Nephron (organoid): Measurements from ENCODE around the gene NOL12.
A peak's percentile ranks its signal among the peaks of the same experiment; 100 is the strongest.

Experiments used
- H3K27ac Mint-ChIP-seq, 3 experiments: 2 replicates each; pipeline ENCODE4 v1.8.0; 2020; ENCODE audit warnings: mixed read lengths in 3 of 3, mild to moderate bottlenecking in 2 of 3, moderate library complexity in 1 of 3
- H3K27me3 Mint-ChIP-seq: 2 replicates; pipeline ENCODE4 v1.8.0; 2021; ENCODE audit warnings: low read depth, mild to moderate bottlenecking, moderate library complexity, mixed read lengths
- H3K36me3 Mint-ChIP-seq: 2 replicates; pipeline ENCODE4 v1.8.0; 2020; ENCODE audit warnings: low read depth, mixed read lengths
- H3K4me1 Mint-ChIP-seq: 2 replicates; pipeline ENCODE4 v1.8.0; 2020; ENCODE audit warnings: mixed read lengths
- H3K4me3 Mint-ChIP-seq, 3 experiments: 2 replicates each; pipeline ENCODE4 v1.8.0; 2020; ENCODE audit warnings: mild to moderate bottlenecking in 3 of 3, mixed read lengths in 3 of 3, moderate library complexity in 2 of 3
- H3K9me3 Mint-ChIP-seq: 2 replicates; pipeline ENCODE4 v1.8.0; 2020; ENCODE audit warnings: mixed read lengths
- CTCF ChIP-seq, 3 experiments: fragments of 200-600 bp; sonication (generic); IDR thresholded peaks; one replicate each; pipeline ENCODE4 v1.5.0; 2021; ENCODE audit warnings: antibody characterized with exemption in 3 of 3; ENCODE audit not compliant: unreplicated experiment in 3 of 3

The NOL12 gene

GRCh38 chr22:37677493-37677974 lies 8.6 kb upstream of the NOL12 start:
- H3K27me3 Mint-ChIP-seq, result no peaks in the 10 kb centered on the region
- H3K36me3 Mint-ChIP-seq, result peaks cover 6% of the 10 kb centered on the region
- H3K27ac Mint-ChIP-seq, result peak overlapping the region; percentile 63 to 93 (median 83)
- H3K9me3 Mint-ChIP-seq, result no peaks in the 10 kb centered on the region
- TF ChIP-seq CTCF (IDR thresholded peaks at IDR 0.05; ENCODE audit: unreplicated experiment in 3 of 3), result no peak
- H3K4me1 Mint-ChIP-seq, result peaks cover 37% of the 10 kb centered on the region
- peak overlapping the region; percentile 76 to 91 (median 91) for H3K4me3 Mint-ChIP-seq

- Mint-ChIP-seq H3K4me1 (peaks cover 37% of the 10 kb centered on the region), H3K4me3 (peak overlapping the region in 2 of 3 experiments; percentile 72 to 78), H3K36me3 (peaks cover 6% of the 10 kb centered on the region), H3K27ac (peak overlapping the region in 1 of 3 experiments; percentile 63), H3K9me3 (no peaks in the 10 kb centered on the region), H3K27me3 (no peaks in the 10 kb centered on the region)
- TF ChIP-seq CTCF (IDR thresholded peaks at IDR 0.05; ENCODE audit: unreplicated experiment in 3 of 3), result no peak
Measured at GRCh38 chr22:37678372-37678771, 7.8 kb upstream of the NOL12 start.

- TF ChIP-seq CTCF (IDR thresholded peaks at IDR 0.05; ENCODE audit: unreplicated experiment in 3 of 3), result no peak
- H3K27ac Mint-ChIP-seq, result peak overlapping the region; percentile 6 to 78 (median 39)
- H3K4me1 Mint-ChIP-seq, result peaks cover 37% of the 10 kb centered on the region
- H3K4me3 Mint-ChIP-seq, result peak overlapping the region; percentile 29 to 70 (median 46)
- no peaks in the 10 kb centered on the region for H3K27me3 Mint-ChIP-seq
- H3K9me3 Mint-ChIP-seq, result no peaks in the 10 kb centered on the region
- peaks cover 6% of the 10 kb centered on the region for H3K36me3 Mint-ChIP-seq
Measured at GRCh38 chr22:37679670-37680069, 6.5 kb upstream of the NOL12 start.

GRCh38 chr22:37680191-37680851 lies 5.8 kb upstream of the NOL12 start:
- TF ChIP-seq CTCF (IDR thresholded peaks at IDR 0.05; ENCODE audit: unreplicated experiment in 3 of 3), result no peak
- Mint-ChIP-seq H3K27ac (peak overlapping the region; percentile 6 to 78 (median 54)), H3K4me3 (peak overlapping the region in 1 of 3 experiments; percentile 70)

GRCh38 chr22:37681001-37681424 lies 5.1 kb upstream of the NOL12 start:
- H3K36me3 Mint-ChIP-seq, result peaks cover 6% of the 10 kb centered on the region
- peaks cover 32% of the 10 kb centered on the region for H3K4me1 Mint-ChIP-seq
- H3K27me3 Mint-ChIP-seq, result no peaks in the 10 kb centered on the region
- peak overlapping the region in 2 of 3 experiments; percentile 54 to 78 for H3K27ac Mint-ChIP-seq
- peak overlapping the region in 2 of 3 experiments; percentile 34 to 40 for H3K4me3 Mint-ChIP-seq
- no peaks in the 10 kb centered on the region for H3K9me3 Mint-ChIP-seq
- TF ChIP-seq CTCF (IDR thresholded peaks at IDR 0.05; ENCODE audit: unreplicated experiment in 3 of 3), result no peak

More at GRCh38 chr22:37680191-37680851, 5.8 kb upstream of the NOL12 start:
- Mint-ChIP-seq H3K36me3 (peaks cover 6% of the 10 kb centered on the region), H3K4me1 (peaks cover 32% of the 10 kb centered on the region), H3K9me3 (no peaks in the 10 kb centered on the region), H3K27me3 (no peaks in the 10 kb centered on the region)
